ENCODE measurements around the gene GAPDH. TPM values are rescaled to one million over a fixed set of nuclear protein-coding genes. Genes with fewer than 3 reads are reported as not detected.

The GAPDH gene
- total RNA-seq, 3 donors from 2014 or later: 1,543 to 3,034 (median 2,070) TPM

DNA sequence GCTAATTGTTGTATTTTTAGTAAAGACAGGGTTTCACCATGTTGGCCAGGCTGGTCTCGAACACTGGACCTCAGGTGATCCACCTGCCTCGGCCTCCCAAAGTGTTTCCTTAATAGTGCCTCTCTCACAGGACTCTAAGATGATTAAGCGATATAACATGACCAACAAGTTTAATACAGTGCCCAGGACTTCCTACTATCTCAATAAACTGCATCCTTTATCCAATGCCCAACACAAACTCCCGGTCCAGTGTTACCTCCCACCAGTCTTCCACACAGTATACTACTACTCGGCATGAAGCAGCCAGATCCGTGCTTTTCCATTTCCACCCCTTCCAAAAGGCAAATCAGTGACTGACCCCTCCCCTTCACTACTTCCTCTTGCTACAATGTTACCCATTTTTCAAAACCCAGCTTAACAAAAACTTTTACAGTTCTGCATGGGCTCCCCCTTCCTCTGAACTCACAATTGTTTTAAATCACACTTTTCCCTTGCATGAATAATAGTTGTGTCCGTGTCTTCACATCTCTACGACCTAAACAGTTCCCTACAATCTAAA, 32.9 kb downstream of the GAPDH start:
- H3K9me3 ChIP-seq: no peaks in the 10 kb centered on the region
- DNase-seq (no peak), ATAC-seq (no peak)
- peak overlapping the region; percentile 31 for H3K4me3 ChIP-seq
- TF ChIP-seq CTCF (IDR thresholded peaks at IDR 0.05): no peak
- intact Hi-C loops (cut with DNase I, micrococcal nuclease): no loop called here
- peaks cover 5% of the 10 kb centered on the region for H3K36me3 ChIP-seq (ENCODE audit: low read depth)
- peaks cover 17% of the 10 kb centered on the region for H3K4me1 ChIP-seq (ENCODE audit: low read depth)

- Histone ChIP-seq H3K4me3 (no peak overlapping the region), H3K36me3 (ENCODE audit: low read depth) (peaks cover 5% of the 10 kb centered on the region), H3K9me3 (no peaks in the 10 kb centered on the region), H3K4me1 (ENCODE audit: low read depth) (peaks cover 17% of the 10 kb centered on the region)
- DNase-seq: no peak
- intact Hi-C loops (cut with DNase I, micrococcal nuclease): no loop called here
- ATAC-seq: no peak
- no peak for TF ChIP-seq CTCF (IDR thresholded peaks at IDR 0.05)
Measured at GRCh38 chr12:6569312-6569711, 35.0 kb downstream of the GAPDH start.

DNA sequence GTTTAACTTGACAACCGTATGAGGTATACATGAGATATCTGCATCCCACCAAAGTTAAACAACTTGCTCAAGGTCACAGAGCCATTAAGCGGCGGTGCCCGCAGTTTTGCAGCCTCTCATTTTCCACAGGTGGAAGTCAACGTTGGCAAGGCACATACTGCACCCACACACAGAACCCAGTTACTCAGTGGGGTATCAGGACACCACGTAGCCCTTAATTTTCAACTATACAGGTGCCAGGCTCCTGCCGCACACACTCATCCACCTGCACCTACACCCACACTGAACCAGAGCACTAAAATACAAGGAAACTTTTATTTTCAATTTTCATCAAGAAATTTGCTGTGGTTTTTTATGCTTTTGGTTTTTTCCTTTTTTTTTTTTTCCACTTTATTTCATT, 35.5 kb downstream of the GAPDH start:
- ATAC-seq: no peak
- H3K4me3 ChIP-seq: no peak overlapping the region
- TF ChIP-seq CTCF (IDR thresholded peaks at IDR 0.05): no peak
- H3K9me3 ChIP-seq: no peaks in the 10 kb centered on the region
- no peak for DNase-seq
- H3K36me3 ChIP-seq (ENCODE audit: low read depth): peaks cover 5% of the 10 kb centered on the region
- intact Hi-C loops (cut with DNase I, micrococcal nuclease): no loop called here
- peaks cover 17% of the 10 kb centered on the region for H3K4me1 ChIP-seq (ENCODE audit: low read depth)

DNA sequence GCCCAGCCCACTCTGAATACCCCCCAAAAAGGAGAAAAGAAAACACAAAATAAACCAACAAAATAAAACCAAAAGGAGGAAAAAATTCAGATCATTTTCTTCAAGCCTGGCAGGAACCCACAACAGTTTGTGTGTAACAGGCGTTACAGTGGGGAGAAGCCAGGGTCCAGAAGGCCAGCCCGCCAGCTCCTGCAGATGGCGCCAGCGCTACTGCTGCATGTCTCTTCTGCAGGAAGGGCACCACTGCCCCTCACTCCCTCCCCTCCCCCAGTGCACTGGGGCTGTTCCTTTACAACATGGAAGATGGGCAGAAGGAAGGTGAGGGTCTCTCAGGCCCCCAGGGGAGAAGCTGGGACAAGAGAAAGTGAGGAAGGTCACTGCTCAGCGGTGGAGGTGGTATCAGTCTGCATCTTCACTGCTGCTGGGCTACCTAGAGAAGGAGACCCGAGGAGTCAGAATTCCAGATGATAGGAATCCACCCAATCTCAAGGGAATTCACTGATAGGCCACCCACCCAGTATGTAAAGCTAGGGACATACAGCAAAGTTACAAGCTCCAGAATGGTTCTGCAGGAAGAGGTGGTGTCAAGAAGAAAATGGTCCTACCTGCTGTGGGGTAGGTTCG, 36.1 kb downstream of the GAPDH start:
- peak; percentile 20 for TF ChIP-seq CTCF (IDR thresholded peaks at IDR 0.05)
- Histone ChIP-seq H3K9me3 (no peaks in the 10 kb centered on the region), H3K4me1 (ENCODE audit: low read depth) (peaks cover 17% of the 10 kb centered on the region), H3K4me3 (no peak overlapping the region), H3K36me3 (ENCODE audit: low read depth) (peaks cover 5% of the 10 kb centered on the region)
- DNase-seq (peak in 2 of 3 donors; percentile 72 to 75), ATAC-seq (peak; percentile 34)
- intact Hi-C loops (cut with DNase I, micrococcal nuclease): no loop called here

DNA sequence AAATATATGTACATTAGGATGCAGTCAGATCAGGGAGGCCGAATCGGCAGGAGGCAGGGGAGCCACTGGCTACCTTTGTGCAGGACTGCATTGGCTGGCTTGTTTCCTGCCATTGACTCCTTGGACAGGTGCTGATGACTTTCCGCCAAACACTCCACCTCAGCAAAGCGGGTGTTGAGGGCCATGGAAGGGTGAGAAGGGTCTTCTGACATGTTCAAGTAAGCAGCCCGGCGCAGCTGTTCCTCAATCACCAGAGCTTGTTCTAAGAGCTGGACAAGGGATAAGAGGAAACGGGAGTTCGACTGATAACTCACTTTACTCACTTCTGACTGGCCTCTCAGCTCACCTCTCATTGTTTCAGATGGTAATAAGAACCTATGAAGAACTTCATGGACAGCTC, 38.7 kb downstream of the GAPDH start:
- DNase-seq (no peak), ATAC-seq (no peak)
- Histone ChIP-seq H3K4me3 (no peak overlapping the region), H3K36me3 (ENCODE audit: low read depth) (peaks cover 14% of the 10 kb centered on the region), H3K4me1 (ENCODE audit: low read depth) (peaks cover 11% of the 10 kb centered on the region), H3K9me3 (no peaks in the 10 kb centered on the region)
- intact Hi-C loops (cut with DNase I, micrococcal nuclease): no loop called here
- no peak for TF ChIP-seq CTCF (IDR thresholded peaks at IDR 0.05)

Data from mucosa of descending colon (tissue), 3 donors.